A673 (cell line): ENCODE results near the gene HNF4A. TPM values are rescaled to one million over a fixed set of nuclear protein-coding genes. Genes with fewer than 3 reads are reported as not detected.

Source experiments
- BruUV-seq: library from RNA; stranded (reverse); fragments of 400-500 nt; replicated peaks from 2 replicates; lab custom pipeline; 2021; lab: Mats Ljungman, UMichigan
- CTCF ChIA-PET: fragments of 300-600 bp; sonication (Branson Sonifier 250); formaldehyde crosslinking; loops from one replicate; lab custom pipeline; 2022; ENCODE audit warnings: antibody characterized with exemption; lab: Charles Lee
- POLR2A ChIA-PET: fragments of 300-600 bp; sonication (Branson Sonifier 250); formaldehyde crosslinking; loops from one replicate; lab custom pipeline; 2022; ENCODE audit warnings: antibody characterized with exemption; ENCODE audit not compliant: low non-redundant PET; lab: Charles Lee
- DNase-seq: peaks from one replicate; pipeline ENCODE4 v3.0.0-alpha.2; 2015; ENCODE audit warnings: low spot score
- H3K27ac ChIP-seq: fragments of 200-600 bp; sonication (generic); 2 replicates; pipeline ENCODE4 v1.5.1; 2016; ENCODE audit warnings: mixed run types, low read depth, mild to moderate bottlenecking, mixed read lengths, antibody characterized with exemption, low read length; ENCODE audit not compliant: poor library complexity, severe bottlenecking
- H3K27me3 ChIP-seq: fragments of 200-600 bp; sonication (generic); replicated peaks from 2 replicates; pipeline ENCODE4 v1.6.1; 2017; ENCODE audit warnings: mixed run types, low read depth, mild to moderate bottlenecking, mixed read lengths, antibody characterized with exemption, low read length; ENCODE audit not compliant: insufficient read depth, poor library complexity
- H3K36me3 ChIP-seq: fragments of 200-600 bp; sonication (generic); 2 replicates; pipeline ENCODE4 v1.6.1; 2016; ENCODE audit warnings: mixed run types, mild to moderate bottlenecking, mixed read lengths, antibody characterized with exemption, low read length; ENCODE audit not compliant: insufficient read depth, poor library complexity, severe bottlenecking
- H3K4me1 ChIP-seq: fragments of 200-600 bp; sonication (generic); 2 replicates; pipeline ENCODE4 v1.6.1; 2017; ENCODE audit warnings: mixed run types, mild to moderate bottlenecking, mixed read lengths, antibody characterized with exemption, low read length; ENCODE audit not compliant: insufficient read depth, poor library complexity, severe bottlenecking
- H3K4me3 ChIP-seq: fragments of 200-600 bp; sonication (generic); 2 replicates; pipeline ENCODE4 v1.5.1; 2016; ENCODE audit warnings: low read depth, mixed run types, mild to moderate bottlenecking, mixed read lengths, low read length; ENCODE audit not compliant: poor library complexity, severe bottlenecking
- H3K9me3 ChIP-seq: fragments of 200-600 bp; sonication (generic); 2 replicates; pipeline ENCODE4 v1.6.1; 2016; ENCODE audit warnings: mixed run types, low read depth, mild to moderate bottlenecking, mixed read lengths, antibody characterized with exemption, low read length; ENCODE audit not compliant: poor library complexity, severe bottlenecking
- CTCF ChIP-seq: fragments of 300-800, 200-600 bp; sonication (generic); conservative IDR thresholded peaks from 2 replicates; pipeline ENCODE4 v1.5.1; 2017; ENCODE audit warnings: low read depth, mild to moderate bottlenecking, antibody characterized with exemption, low read length, moderate library complexity, mixed read lengths
- EZH2 ChIP-seq: fragments of 200-600 bp; sonication (generic); IDR thresholded peaks from 2 replicates; pipeline ENCODE4 v1.6.1; 2017; ENCODE audit warnings: borderline replicate concordance, low read depth, mild to moderate bottlenecking, mixed read lengths, antibody characterized with exemption, low read length; ENCODE audit not compliant: poor library complexity, severe bottlenecking
- intact Hi-C: fragments of 100-400 bp; cut with micrococcal nuclease; formaldehyde crosslinking; loops from one replicate; pipeline ENCODE4 v1.10.0; 2022; ENCODE audit not compliant: unreplicated experiment
- total RNA-seq: library from RNA; stranded (reverse); gene quantifications from 2 replicates; pipeline ENCODE4 v1.2.3, GENCODE V29; 2021

Gene HNF4A
- total RNA-seq, 1 experiment from 2014 or later: not detected

GRCh38 chr20:44328428-44328827 lies 27.1 kb upstream of the HNF4A start:
- POLR2A ChIA-PET: no interaction called here
- no peak for TF ChIP-seq EZH2
- no peak for TF ChIP-seq CTCF

GRCh38 chr20:44331201-44331600 lies 24.3 kb upstream of the HNF4A start:
- no peak for TF ChIP-seq CTCF
- TF ChIP-seq EZH2: no peak
- Histone ChIP-seq H3K9me3 (no peaks in the 10 kb centered on the region), H3K27ac (no peak overlapping the region)

More at GRCh38 chr20:44328428-44328827, 27.1 kb upstream of the HNF4A start:
- CTCF ChIA-PET: interaction anchor here (0.5 kb wide), 1 partner anchor 9 kb away, joined by 7 read pairs; no protein-coding TSS in a partner anchor
- Histone ChIP-seq H3K36me3 (no peaks in the 10 kb centered on the region), H3K4me1 (no peaks in the 10 kb centered on the region), H3K9me3 (no peaks in the 10 kb centered on the region), H3K27ac (no peak overlapping the region), H3K27me3 (no peaks in the 10 kb centered on the region), H3K4me3 (no peak overlapping the region)
- intact Hi-C loops: no loop called here
- BruUV-seq: no TSS peak
- no peak for DNase-seq

GRCh38 chr20:44334306-44334705 lies 21.2 kb upstream of the HNF4A start:
- no TSS peak for BruUV-seq

More at GRCh38 chr20:44331201-44331600, 24.3 kb upstream of the HNF4A start:
- no peak overlapping the region for H3K4me3 ChIP-seq
- no TSS peak for BruUV-seq
- ChIA-PET CTCF (no interaction called here), POLR2A (no interaction called here)
- no peak for DNase-seq
- no peaks in the 10 kb centered on the region for H3K27me3 ChIP-seq
- no peaks in the 10 kb centered on the region for H3K36me3 ChIP-seq
- intact Hi-C loops: no loop called here
- no peaks in the 10 kb centered on the region for H3K4me1 ChIP-seq

More at GRCh38 chr20:44334306-44334705, 21.2 kb upstream of the HNF4A start:
- Histone ChIP-seq H3K27me3 (no peaks in the 10 kb centered on the region), H3K4me1 (no peaks in the 10 kb centered on the region), H3K9me3 (no peaks in the 10 kb centered on the region), H3K27ac (no peak overlapping the region), H3K36me3 (no peaks in the 10 kb centered on the region), H3K4me3 (no peak overlapping the region)
- no peak for DNase-seq
- ChIA-PET POLR2A (no interaction called here), CTCF (no interaction called here)
- intact Hi-C loops: no loop called here
- TF ChIP-seq EZH2 (no peak), CTCF (no peak)
